Choroid plexus epithelial cell (primary cell): ENCODE measurements around the gene CCDC198.

Source experiments
- DNase-seq: peaks from one replicate; pipeline ENCODE4 v3.0.0-alpha.2; 2010; ENCODE audit warnings: low read depth
- H3K4me3 ChIP-seq: 2 replicates; pipeline ENCODE4 v1.5.1; 2011; ENCODE audit warnings: low read depth, mild to moderate bottlenecking, control low read depth, low read length, moderate library complexity
- TF ChIP-seq, protein P1 (sequence below): conservative IDR thresholded peaks from 2 replicates; pipeline ENCODE4 v1.5.1; 2011; ENCODE audit warnings: low read depth, mild to moderate bottlenecking, control low read depth, inconsistent platforms, low read length, moderate library complexity

CCDC198 gene

DNA sequence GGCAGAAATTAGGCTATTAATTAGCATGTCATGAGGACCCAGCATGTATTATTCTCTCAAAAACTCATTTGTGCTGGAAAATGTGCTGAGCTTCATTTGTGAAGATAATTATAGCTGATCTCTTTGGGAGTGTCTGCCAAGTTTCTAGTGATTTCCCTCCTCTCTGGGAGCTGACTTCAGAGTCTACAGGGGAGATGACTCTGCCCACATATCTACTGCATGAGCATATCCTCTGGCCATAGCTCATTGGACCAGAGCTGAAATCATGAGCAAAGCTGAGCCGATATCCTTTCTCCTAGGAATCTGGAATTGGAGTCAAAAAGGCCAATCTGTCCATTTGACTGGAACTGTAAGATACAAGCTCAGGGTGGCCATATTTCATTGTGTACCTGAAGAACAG lies 5.9 kb downstream of the CCDC198 start:
- no peak overlapping the region for H3K4me3 ChIP-seq

GRCh38 chr14:57486767-57487379 lies 6.8 kb downstream of the CCDC198 start:
- H3K4me3 ChIP-seq: no peak overlapping the region
- peak; percentile 72 for DNase-seq
- TF ChIP-seq, protein P1, sequence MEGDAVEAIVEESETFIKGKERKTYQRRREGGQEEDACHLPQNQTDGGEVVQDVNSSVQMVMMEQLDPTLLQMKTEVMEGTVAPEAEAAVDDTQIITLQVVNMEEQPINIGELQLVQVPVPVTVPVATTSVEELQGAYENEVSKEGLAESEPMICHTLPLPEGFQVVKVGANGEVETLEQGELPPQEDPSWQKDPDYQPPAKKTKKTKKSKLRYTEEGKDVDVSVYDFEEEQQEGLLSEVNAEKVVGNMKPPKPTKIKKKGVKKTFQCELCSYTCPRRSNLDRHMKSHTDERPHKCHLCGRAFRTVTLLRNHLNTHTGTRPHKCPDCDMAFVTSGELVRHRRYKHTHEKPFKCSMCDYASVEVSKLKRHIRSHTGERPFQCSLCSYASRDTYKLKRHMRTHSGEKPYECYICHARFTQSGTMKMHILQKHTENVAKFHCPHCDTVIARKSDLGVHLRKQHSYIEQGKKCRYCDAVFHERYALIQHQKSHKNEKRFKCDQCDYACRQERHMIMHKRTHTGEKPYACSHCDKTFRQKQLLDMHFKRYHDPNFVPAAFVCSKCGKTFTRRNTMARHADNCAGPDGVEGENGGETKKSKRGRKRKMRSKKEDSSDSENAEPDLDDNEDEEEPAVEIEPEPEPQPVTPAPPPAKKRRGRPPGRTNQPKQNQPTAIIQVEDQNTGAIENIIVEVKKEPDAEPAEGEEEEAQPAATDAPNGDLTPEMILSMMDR: peak; percentile 78

More for the DNA sequence above, 5.9 kb downstream of the CCDC198 start:
- peak; percentile 11 for DNase-seq
- TF ChIP-seq, protein P1: no peak

DNA sequence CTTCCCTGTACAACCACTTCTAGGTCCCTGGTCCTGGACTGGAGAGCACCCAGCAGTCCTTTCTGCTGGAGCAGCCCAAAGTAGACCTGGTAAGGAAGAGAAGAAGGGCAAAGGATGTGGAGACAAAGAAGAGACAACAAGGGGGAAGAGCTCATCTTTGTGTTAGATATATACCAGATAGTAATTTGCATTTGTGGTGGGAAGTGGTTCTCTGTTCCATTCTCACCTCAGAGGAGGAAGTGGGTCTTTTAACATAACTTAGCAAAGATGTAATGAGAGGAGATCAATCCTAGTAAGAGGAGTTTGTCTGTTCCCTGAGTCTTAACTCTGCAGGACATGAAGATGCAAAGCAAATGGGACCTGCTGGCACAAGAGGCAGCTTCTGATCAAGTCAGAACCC lies 8.0 kb downstream of the CCDC198 start:
- H3K4me3 ChIP-seq: no peak overlapping the region
- TF ChIP-seq, protein P1: no peak
- DNase-seq: no peak

- TF ChIP-seq, protein P1: no peak
- no peak overlapping the region for H3K4me3 ChIP-seq
- DNase-seq: no peak
Observed at GRCh38 chr14:57482120-57482519, 11.5 kb downstream of the CCDC198 start.

GRCh38 chr14:57480051-57480450 lies 13.6 kb downstream of the CCDC198 start:
- H3K4me3 ChIP-seq: no peak overlapping the region
- peak; percentile 25 for DNase-seq
- TF ChIP-seq, protein P1: no peak

DNA sequence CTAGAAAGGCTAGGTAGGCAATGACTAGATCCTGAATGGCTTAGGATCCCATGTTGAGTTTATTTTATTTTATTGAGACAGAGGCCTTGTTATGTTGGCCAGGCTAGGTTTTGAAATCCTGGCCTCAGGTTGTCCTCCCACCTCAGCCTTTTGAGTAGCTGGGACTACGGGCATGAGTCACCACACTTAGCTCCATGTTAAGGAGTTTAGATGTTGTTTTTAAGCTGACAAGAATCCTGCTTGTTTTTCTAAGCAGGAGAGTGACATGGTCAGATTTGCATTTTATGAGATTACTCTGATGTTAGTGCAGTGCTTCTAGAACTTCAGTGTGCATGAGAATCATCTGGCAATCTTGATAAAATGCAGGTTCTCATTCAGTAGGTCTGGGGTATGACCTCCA lies 14.5 kb downstream of the CCDC198 start:
- DNase-seq: no peak
- no peak overlapping the region for H3K4me3 ChIP-seq
- TF ChIP-seq, protein P1: no peak

GRCh38 chr14:57478050-57478449 lies 15.6 kb downstream of the CCDC198 start:
- H3K4me3 ChIP-seq: no peak overlapping the region
- TF ChIP-seq, protein P1: no peak
- no peak for DNase-seq
